ENCODE measurements around the gene STPG3. TPM values are rescaled to one million over a fixed set of nuclear protein-coding genes. Genes with fewer than 3 reads are reported as not detected.

Gene STPG3
- total RNA-seq, 4 donors from 2014 or later = not detected

DNA sequence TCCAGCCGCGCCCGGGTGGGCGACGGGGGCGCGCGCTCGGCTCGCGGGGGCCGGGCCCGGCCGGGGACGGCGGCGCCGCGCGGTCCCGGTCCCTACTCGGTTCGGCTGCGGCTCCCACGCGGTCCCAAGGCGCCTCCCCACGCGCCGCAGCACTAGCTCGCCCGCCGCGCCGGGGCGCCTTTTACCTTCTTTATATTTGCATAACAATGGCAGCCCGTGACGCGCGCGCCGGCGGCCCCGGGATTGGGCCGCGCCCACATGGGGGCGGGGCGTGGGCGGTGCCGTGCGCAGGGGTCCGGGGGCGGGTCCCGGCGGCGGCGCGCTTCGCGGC lies 51.0 kb downstream of the STPG3 start, which contains the start of gene NRARP:
TSS of gene NRARP (minus strand) at position 154 of the 331 bp plus-strand sequence. CDS start 343 bp downstream, outside the sequence.
- H3K4me1 ChIP-seq = peaks cover 0 to 81% (median 41%) of the 10 kb centered on the region in 3 donors
- H3K9me3 ChIP-seq = no peaks in the 10 kb centered on the region
- TF ChIP-seq CTCF (IDR thresholded peaks at IDR 0.05) = no peak
- TF ChIP-seq EP300 (IDR thresholded peaks at IDR 0.05) = no peak
- TF ChIP-seq POLR2AphosphoS5 (IDR thresholded peaks at IDR 0.05) = peak; percentile 15
- peak in 1 of 2 donors; percentile 35 for TF ChIP-seq POLR2A (IDR thresholded peaks at IDR 0.05)
- H3K27ac ChIP-seq = peak within 1 kb of the TSS in 3 of 4 donors; percentile 67 to 82 (median 75)
- peak within 1 kb of the TSS; percentile 28 to 57 for H3K4me3 ChIP-seq
- WGBS, 2 donors (ENCODE audit: low coverage in 1 of 2) = no CpG with 5 or more reads among the region's 60 CpGs
- ATAC-seq = peak; percentile 82
- H3K36me3 ChIP-seq = no peaks in the 10 kb centered on the region
- peaks cover 92% of the 10 kb centered on the region for H3K27me3 ChIP-seq

DNA sequence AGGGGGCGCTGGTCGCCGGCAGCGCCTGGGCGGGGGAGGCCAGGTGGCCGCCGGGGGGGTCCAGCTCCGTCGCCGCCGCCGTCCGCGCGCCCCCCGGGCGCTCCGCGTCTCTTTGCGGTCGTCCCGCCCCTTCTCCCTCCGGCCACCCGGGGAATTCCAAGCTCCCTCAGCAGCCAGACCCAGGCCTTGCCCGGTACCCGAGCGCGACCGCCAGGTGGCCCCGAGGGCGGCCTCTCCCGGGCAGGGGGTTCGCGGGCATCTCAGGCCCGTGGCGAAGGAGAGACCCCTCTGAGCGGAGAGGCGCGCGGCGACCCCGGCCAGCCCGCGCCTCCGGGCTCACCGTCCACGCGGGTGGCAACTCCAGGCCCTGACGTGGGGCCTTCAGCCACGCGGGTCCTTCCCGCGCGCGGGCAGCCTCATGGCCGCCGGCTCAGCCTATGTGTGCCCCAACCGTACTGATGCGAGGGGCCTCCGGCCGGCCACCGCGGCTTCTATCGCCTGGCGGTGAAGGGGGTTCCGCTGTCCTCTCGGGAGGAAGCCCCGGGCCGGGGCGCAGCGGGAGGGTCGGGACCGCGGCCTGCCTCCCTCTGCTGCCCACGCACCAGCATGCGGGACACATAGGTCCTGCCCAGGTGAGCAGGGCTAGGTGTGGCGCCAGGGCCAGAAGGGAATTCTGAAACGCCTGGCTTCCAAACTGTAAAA lies 51.5 kb downstream of the STPG3 start:
- H3K4me3 ChIP-seq = peak overlapping the region in 1 of 2 donors; percentile 57
- no peaks in the 10 kb centered on the region for H3K9me3 ChIP-seq
- peak overlapping the region in 3 of 4 donors; percentile 67 to 82 (median 75) for H3K27ac ChIP-seq
- no peaks in the 10 kb centered on the region for H3K36me3 ChIP-seq
- peak; percentile 54 for ATAC-seq
- WGBS, 2 donors (ENCODE audit: low coverage in 1 of 2) = no CpG with 5 or more reads among the region's 78 CpGs
- H3K4me1 ChIP-seq = peaks cover 0 to 81% (median 46%) of the 10 kb centered on the region in 3 donors
- TF ChIP-seq CTCF (IDR thresholded peaks at IDR 0.05) = peak in 3 of 4 experiments; percentile 46 to 69 (median 61)
- no peak for TF ChIP-seq POLR2A (IDR thresholded peaks at IDR 0.05)
- H3K27me3 ChIP-seq = peaks cover 92% of the 10 kb centered on the region

Other genes with a start within 250 kb of the STPG3 start
- 10 to 100 TPM; 13.5 to 24.3 (median 19.3) TPM for gene ABCA2, start 223.0 kb upstream of the STPG3 start, total RNA-seq
- under 1 TPM in 1 of 4 donors, not detected in 3; 0.20 TPM for gene FUT7, start 219.2 kb upstream of the STPG3 start, total RNA-seq
- 10 to 100 TPM; 50.4 to 69.9 (median 59.5) TPM for gene NPDC1, start 205.1 kb upstream of the STPG3 start, total RNA-seq
- 1 to 10 TPM in 1 of 4 donors, under 1 TPM in 1, not detected in 2; 0.58 to 1.6 TPM for gene ENTPD2, start 197.2 kb upstream of the STPG3 start, total RNA-seq
- 1 to 10 TPM in 1 of 4 donors, under 1 TPM in 3; 0.13 to 1.3 (median 0.19) TPM for gene SAPCD2, start 180.7 kb upstream of the STPG3 start, total RNA-seq
- gene UAP1L1, start 173.8 kb upstream of the STPG3 start, total RNA-seq = 1 to 10 TPM; 4.2 to 7.3 (median 6.0) TPM
- 10 to 100 TPM; 26.1 to 30.2 (median 29.3) TPM for gene MAN1B1, start 164.3 kb upstream of the STPG3 start, total RNA-seq
- gene DPP7, start 136.6 kb upstream of the STPG3 start, total RNA-seq = 100 to 1,000 TPM in 3 of 4 donors, 10 to 100 TPM in 1; 74.5 to 124 (median 111) TPM
- gene GRIN1, start 112.1 kb upstream of the STPG3 start, total RNA-seq = under 1 TPM in 2 of 4 donors, not detected in 2; 0.08 to 0.13 TPM
- gene LRRC26, start 81.2 kb upstream of the STPG3 start, total RNA-seq = 1 to 10 TPM in 1 of 4 donors, not detected in 3; 7.7 TPM
- not detected for gene TMEM210, start 79.2 kb upstream of the STPG3 start, total RNA-seq
- 10 to 100 TPM; 11.9 to 32.1 (median 23.7) TPM for gene ANAPC2, start 62.7 kb upstream of the STPG3 start, total RNA-seq
- 10 to 100 TPM; 56.8 to 99.0 (median 73.8) TPM for gene SSNA1, start 62.6 kb upstream of the STPG3 start, total RNA-seq
- gene TPRN, start 50.5 kb upstream of the STPG3 start, total RNA-seq = 10 to 100 TPM in 1 of 4 donors, 1 to 10 TPM in 3; 3.6 to 11.6 (median 6.1) TPM
- gene TMEM203, start 45.6 kb upstream of the STPG3 start, total RNA-seq = 10 to 100 TPM; 21.9 to 36.1 (median 29.1) TPM
- 1 to 10 TPM; 4.6 to 9.8 (median 7.6) TPM for gene NDOR1, start 45.6 kb upstream of the STPG3 start, total RNA-seq
- gene RNF208, start 29.0 kb upstream of the STPG3 start, total RNA-seq = 1 to 10 TPM in 3 of 4 donors, not detected in 1; 1.6 to 5.3 (median 3.1) TPM
- gene CYSRT1, start 26.1 kb upstream of the STPG3 start, total RNA-seq = 1 to 10 TPM in 2 of 4 donors, not detected in 2; 1.1 to 5.8 TPM
- under 1 TPM in 1 of 4 donors, not detected in 3; 0.57 TPM for gene RNF224, start 23.8 kb upstream of the STPG3 start, total RNA-seq
- not detected for gene SLC34A3, start 20.4 kb upstream of the STPG3 start, total RNA-seq
- gene TUBB4B, start 10.0 kb upstream of the STPG3 start, total RNA-seq = 100 to 1,000 TPM; 220 to 488 (median 265) TPM
- gene NELFB, start 4.0 kb downstream of the STPG3 start, total RNA-seq = 10 to 100 TPM; 36.9 to 58.8 (median 45.2) TPM
- gene TOR4A, start 26.4 kb downstream of the STPG3 start, total RNA-seq = 1 to 10 TPM; 4.7 to 7.4 (median 6.9) TPM
- gene NRARP, start 51.0 kb downstream of the STPG3 start, total RNA-seq = 10 to 100 TPM in 1 of 4 donors, 1 to 10 TPM in 3; 3.8 to 11.3 (median 4.3) TPM
- 10 to 100 TPM in 2 of 4 donors, 1 to 10 TPM in 2; 3.7 to 29.7 (median 10.9) TPM for gene EXD3, start 171.9 kb downstream of the STPG3 start, total RNA-seq
- 1 to 10 TPM; 1.1 to 4.2 (median 3.0) TPM for gene NOXA1, start 172.1 kb downstream of the STPG3 start, total RNA-seq
- gene ENTPD8, start 190.1 kb downstream of the STPG3 start, total RNA-seq = under 1 TPM in 1 of 4 donors, not detected in 3; 0.57 TPM
- 10 to 100 TPM; 38.1 to 63.5 (median 49.1) TPM for gene NSMF, start 208.0 kb downstream of the STPG3 start, total RNA-seq